Renal cortical epithelial cell (primary cell): ENCODE results near the gene STC2. TPM values are rescaled to one million over a fixed set of nuclear protein-coding genes. Genes with fewer than 3 reads are reported as not detected.

Source experiments
- DNase-seq: peaks from one replicate; pipeline ENCODE4 v3.0.0-alpha.2; 2011; ENCODE audit warnings: low read depth
- total RNA-seq: library from RNA; depleted of rRNA; stranded (reverse); fragments of >200 nt; gene quantifications from 2 replicates; pipeline ENCODE4 v1.2.3, GENCODE V29; 2014

The STC2 gene
- total RNA-seq, 1 donor from 2014 or later = 41.0 TPM

DNA sequence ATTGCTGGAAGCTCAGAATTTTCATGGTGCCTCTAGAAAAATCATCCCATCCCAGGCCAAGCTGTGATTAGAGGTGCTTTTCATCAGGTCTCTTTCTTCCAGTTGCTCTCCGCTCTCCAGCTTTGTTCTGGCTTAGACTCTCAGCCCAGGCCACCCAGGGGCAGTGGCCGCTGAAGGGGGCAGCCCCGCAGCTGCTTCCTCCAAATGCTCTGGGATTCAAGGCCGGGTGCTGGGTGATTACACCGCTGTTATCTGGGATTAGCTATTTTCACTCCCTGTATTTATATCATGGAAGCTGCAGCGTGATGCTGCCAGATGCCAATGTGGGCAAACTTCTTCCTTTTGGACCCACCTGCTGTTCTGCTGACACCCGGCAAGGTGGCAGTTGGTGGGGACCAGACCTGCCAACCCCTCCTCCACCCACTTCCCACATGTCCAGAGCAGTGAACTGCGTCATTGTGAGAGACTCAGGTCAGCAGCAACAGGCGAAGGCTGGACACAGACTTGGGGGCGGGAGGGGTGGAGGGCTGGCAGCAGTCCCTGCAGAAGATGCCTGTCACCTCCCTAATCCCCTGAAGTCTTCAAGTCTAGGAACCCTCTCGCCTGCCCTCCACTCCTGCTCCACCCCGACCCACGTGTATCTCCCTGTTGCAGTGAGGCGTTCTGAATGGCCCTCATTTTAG is 59.3 kb downstream of the STC2 start:
- no peak for DNase-seq

DNA sequence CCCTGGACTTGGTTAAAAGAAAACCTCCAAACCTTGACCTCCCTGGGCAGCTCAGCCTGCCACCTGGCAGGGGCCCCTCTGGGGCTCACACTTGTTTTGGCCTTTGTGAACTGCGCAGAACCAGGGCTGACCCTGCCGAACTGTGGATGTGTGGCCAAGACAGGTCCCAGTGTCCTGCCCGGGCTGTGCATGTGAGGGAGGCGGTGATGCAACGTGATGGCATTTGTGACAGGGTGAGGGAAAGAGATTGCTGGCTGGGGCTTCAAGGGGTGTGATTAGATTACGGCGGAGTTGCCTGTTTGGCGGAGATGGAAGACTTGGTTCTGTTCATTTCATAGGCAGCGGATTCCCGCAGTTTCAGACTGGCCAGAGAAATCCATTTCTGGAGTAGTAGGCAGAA is 62.8 kb downstream of the STC2 start:
- DNase-seq = no peak

Other genes with a start within 250 kb of the STC2 start
- gene BNIP1, start 183.9 kb downstream of the STC2 start, total RNA-seq = 14.9 and 32.0 TPM in 2 replicates
- gene NKX2-5, start 93.2 kb downstream of the STC2 start, total RNA-seq = not detected in 2 replicates